BJ (cell line): Measurements from ENCODE around the gene MZB1. TPM values are rescaled to one million over a fixed set of nuclear protein-coding genes. Genes with fewer than 3 reads are reported as not detected.

Experiments
- CTCF ChIA-PET: fragments of 350-600 bp; formaldehyde crosslinking; extraction: SDS; loops from one replicate; lab custom pipeline; 2021; ENCODE audit warnings: antibody characterized with exemption, inconsistent platforms; lab: Yijun Ruan, JAX
- POLR2A ChIA-PET: fragments of 300-600 bp; sonication (Branson Sonifier 250); formaldehyde crosslinking; extraction: SDS; loops from one replicate; lab custom pipeline; 2021; ENCODE audit warnings: antibody characterized with exemption; lab: Charles Lee
- DNase-seq: peaks from one replicate; pipeline ENCODE4 v3.0.0-alpha.2; 2011; ENCODE audit warnings: low read depth
- H3K27me3 ChIP-seq: 2 replicates; pipeline ENCODE4 v1.6.0; 2011; ENCODE audit warnings: low read length; ENCODE audit not compliant: control insufficient read depth, insufficient read depth
- H3K36me3 ChIP-seq: 2 replicates; pipeline ENCODE4 v1.5.1; 2011; ENCODE audit warnings: low read length; ENCODE audit not compliant: control insufficient read depth, insufficient read depth
- H3K4me3 ChIP-seq: 2 replicates; pipeline ENCODE4 v1.5.1; 2011; ENCODE audit warnings: low read depth, mild to moderate bottlenecking, control low read depth, low read length
- polyA plus RNA-seq: library from polyadenylated mRNA; depleted of rRNA; stranded (reverse); fragments of >200 nt; gene quantifications from 2 replicates; pipeline ENCODE4 v1.2.3, GENCODE V29; 2011
- TF ChIP-seq, protein P1 (sequence below): IDR thresholded peaks from 2 replicates; pipeline ENCODE4 v1.5.1; 2011; ENCODE audit warnings: low read depth, mild to moderate bottlenecking, control low read depth, inconsistent platforms, low read length, moderate library complexity; ENCODE audit not compliant: insufficient read depth

MZB1 gene
- polyA plus RNA-seq, 1 experiment: not detected

DNA sequence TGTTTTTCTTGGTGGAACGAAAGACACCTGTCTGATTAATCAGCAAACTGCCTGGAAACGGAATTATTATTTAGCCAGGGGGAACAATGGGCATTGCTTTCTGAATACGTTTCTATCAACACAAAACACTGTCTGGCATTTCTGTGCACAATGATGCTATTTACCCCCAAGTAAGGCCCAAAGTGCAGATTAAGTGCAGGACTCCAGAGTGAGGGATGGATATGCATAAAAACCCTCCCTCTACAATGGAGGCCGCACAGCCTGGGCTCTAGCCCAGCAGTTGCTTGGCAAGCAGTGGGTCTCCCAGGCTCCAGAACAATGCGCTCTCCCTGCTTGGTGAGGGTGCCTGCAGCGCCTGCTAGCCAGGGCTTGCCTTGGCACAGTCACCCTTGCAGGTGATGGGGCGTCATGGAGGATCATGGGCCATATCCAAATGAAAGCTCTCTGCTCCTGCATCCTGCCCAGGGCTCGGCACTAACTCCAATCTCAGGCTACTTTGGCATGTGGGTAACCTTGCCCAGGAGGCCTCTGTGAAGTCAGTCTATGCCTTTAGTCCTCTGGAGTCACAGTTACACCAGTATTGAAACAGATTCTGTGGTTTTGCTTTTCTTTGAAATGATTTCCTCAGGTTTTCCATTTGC, 25.6 kb upstream of the MZB1 start:
- ChIA-PET CTCF (interaction anchor here (1.2 to 4.0 kb wide), 3 partner anchors 98 to 103 kb away, joined by 3 to 18 read pairs (median 5); no protein-coding TSS in a partner anchor), POLR2A (no interaction called here)
- Histone ChIP-seq H3K36me3 (peaks cover 6% of the 10 kb centered on the region), H3K4me3 (no peak overlapping the region), H3K27me3 (no peaks in the 10 kb centered on the region)
- no peak for DNase-seq
- TF ChIP-seq, protein P1, sequence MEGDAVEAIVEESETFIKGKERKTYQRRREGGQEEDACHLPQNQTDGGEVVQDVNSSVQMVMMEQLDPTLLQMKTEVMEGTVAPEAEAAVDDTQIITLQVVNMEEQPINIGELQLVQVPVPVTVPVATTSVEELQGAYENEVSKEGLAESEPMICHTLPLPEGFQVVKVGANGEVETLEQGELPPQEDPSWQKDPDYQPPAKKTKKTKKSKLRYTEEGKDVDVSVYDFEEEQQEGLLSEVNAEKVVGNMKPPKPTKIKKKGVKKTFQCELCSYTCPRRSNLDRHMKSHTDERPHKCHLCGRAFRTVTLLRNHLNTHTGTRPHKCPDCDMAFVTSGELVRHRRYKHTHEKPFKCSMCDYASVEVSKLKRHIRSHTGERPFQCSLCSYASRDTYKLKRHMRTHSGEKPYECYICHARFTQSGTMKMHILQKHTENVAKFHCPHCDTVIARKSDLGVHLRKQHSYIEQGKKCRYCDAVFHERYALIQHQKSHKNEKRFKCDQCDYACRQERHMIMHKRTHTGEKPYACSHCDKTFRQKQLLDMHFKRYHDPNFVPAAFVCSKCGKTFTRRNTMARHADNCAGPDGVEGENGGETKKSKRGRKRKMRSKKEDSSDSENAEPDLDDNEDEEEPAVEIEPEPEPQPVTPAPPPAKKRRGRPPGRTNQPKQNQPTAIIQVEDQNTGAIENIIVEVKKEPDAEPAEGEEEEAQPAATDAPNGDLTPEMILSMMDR: no peak

DNA sequence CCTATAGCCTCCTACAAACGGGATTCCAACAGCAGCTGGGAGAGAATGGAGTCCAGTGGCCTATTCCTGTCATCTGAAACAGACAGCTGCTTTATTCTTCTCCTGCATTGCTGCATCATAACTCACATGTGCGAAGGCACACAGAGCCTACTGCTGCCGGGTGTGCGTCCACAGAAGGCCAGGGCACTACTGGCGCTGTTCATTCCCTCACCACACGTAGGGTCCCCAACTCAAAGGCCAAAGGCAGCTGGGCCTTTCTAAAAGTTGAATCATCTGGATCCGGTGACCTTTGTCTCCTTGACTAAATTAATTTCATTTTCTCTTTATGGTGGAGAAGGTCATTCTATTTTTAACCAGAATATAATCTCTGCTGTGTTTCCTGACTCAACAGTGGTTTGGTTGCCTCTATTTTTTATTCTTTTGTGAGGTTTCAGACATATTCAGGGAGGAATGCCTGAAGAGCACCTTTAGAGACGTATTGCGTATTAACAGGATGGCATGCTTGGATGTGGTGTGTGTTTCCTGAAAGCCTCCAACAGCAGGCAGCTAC, 24.9 kb upstream of the MZB1 start:
- no peak for DNase-seq
- ChIA-PET POLR2A (no interaction called here), CTCF (interaction anchor here (4.0 kb wide), 1 partner anchor 99 kb away, joined by 18 read pairs; no protein-coding TSS in a partner anchor)
- no peak overlapping the region for H3K4me3 ChIP-seq
- TF ChIP-seq, protein P1: no peak
- peaks cover 6% of the 10 kb centered on the region for H3K36me3 ChIP-seq
- no peaks in the 10 kb centered on the region for H3K27me3 ChIP-seq

DNA sequence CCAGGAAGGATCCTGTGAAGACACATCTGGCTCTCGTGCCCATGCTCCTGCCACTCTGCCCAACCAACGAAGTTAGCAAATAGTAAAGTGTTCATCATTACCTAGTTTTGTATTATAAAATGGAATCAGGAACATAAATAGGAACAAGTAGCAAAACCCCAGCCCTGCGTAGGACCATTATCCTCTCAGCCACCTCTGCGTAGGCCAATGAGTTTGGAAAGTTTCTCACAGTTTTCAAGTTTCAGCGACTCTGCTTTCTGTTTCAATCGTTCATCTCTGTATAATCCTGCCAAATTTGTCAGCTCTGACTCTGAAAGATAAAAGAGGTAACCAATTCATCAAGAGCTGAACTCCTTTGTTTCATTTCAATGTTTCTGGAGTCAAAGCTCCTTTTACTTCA, 24.2 kb upstream of the MZB1 start:
- Histone ChIP-seq H3K4me3 (no peak overlapping the region), H3K27me3 (no peaks in the 10 kb centered on the region), H3K36me3 (peaks cover 6% of the 10 kb centered on the region)
- ChIA-PET POLR2A (no interaction called here), CTCF (interaction anchor here (1.0 to 4.0 kb wide), 2 partner anchors 16 to 100 kb away, joined by 3 to 18 read pairs; no protein-coding TSS in a partner anchor)
- TF ChIP-seq, protein P1: no peak
- DNase-seq: no peak

DNA sequence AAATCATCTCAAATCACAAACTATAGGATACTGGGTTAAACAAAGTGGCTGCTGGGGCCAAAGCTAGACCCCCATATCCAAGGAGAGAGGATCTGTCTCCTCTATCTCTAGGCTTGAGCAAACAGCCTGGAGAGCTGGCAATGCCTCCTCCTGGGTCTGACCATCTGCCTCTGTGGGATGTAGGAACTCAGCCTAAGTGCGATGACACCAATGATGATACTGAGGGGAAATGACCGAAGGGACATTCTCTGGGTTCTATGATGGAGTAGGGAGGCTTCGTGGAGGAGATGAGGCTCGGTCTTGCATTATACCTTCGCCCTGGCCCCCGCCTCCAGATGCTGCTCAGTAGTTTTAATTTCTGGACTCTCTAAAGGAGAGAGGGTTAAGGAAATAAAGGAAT, 23.4 kb upstream of the MZB1 start:
- ChIA-PET CTCF (interaction anchor here (0.9 to 4.0 kb wide), 3 partner anchors 9 to 101 kb away, joined by 3 to 18 read pairs (median 4); no protein-coding TSS in a partner anchor), POLR2A (no interaction called here)
- Histone ChIP-seq H3K36me3 (peaks cover 5% of the 10 kb centered on the region; the same call in 1 of the 2 replicates), H3K27me3 (no peaks in the 10 kb centered on the region), H3K4me3 (no peak overlapping the region)
- TF ChIP-seq, protein P1: no peak
- DNase-seq: no peak
